GM11168 (cell line): Measurements from ENCODE around the gene REV3L.

ENCODE experiments used
- in situ Hi-C: fragments of 300-500 bp; cut with MboI; formaldehyde crosslinking; loops from one replicate; pipeline ENCODE4 v1.12.0; 2022; ENCODE audit warnings: low sequenced_read_pairs; ENCODE audit not compliant: unreplicated experiment

The REV3L gene

DNA sequence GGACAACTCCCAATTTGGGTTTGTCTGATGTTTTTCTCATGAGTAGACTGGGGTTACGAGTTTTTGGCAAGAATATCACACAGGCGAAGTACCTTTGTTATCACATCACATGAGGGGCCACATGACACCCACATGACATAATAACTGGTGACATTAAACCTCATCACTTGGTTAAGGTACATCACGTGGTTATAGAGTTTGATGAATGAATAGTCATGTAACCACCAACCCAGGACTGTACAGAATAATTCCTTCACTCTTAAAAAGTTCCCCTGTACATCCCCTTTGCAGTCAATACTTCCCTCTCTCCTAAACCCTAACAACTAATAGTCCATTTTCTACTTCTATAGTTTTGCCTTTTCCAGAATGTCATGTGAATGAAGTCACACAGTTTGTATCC lies 83.4 kb downstream of the REV3L start:
- in situ Hi-C loops = no loop called here

DNA sequence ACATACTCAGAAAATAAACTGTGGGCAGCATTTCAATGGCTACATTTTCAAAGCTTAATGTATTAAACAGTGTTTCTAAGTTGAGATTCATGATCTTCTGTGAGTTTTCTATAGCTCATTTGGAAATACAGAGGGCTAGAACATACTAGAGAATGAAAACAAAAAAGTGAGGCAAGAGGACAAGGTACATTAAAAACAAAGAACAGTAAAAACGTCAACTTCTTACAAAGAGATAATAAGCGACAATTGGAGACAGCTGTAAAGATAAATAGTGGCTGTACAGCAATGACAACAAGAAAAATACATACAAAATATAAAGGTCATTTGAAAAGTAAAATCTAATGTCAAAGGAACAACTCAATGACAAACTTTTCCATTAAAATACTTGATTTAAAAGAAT lies 94.3 kb downstream of the REV3L start:
- in situ Hi-C loops = no loop called here

DNA sequence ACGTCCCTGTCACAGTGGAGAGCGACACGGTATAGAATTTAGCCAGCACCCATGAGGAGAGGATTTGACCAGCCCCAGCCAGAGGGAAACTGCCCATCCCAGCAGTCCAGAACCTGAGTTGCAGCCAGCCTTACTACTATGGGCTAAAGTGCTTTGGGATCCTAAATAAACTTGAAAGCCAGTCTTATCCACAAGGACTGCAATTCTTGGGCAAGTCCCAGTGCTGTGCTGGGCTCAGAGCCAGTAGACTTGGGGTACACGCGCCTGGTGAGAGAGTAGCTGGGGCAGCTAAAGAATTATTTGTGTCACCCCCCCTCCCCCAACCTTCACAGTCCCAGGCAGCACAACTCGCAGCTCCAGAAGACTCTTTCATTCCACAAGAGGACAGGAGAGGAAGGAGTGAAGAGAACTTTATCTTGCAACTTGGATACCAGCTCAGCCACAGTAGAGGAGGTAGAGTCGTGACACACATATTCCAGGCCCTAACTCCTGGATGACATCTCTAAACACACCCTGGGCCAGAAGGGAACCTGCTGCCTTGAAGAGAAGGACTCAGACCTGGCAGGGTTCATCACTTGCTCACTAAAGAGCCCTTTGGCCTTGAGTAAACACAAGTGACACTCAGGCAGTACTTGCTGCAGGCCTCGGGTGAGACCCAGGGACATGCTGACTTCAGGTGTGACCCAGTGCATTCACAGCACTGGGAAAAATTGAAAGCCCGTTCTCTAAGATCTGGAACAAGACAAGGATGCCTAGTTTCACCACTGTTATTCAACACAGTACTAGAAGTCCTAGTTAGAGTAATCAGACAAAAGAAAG lies 100.3 kb downstream of the REV3L start:
- in situ Hi-C loops = no loop called here

- in situ Hi-C loops = no loop called here
Measured at GRCh38 chr6:111381728-111382127, 101.3 kb downstream of the REV3L start.

- in situ Hi-C loops = no loop called here
Measured at GRCh38 chr6:111381123-111381522, 101.9 kb downstream of the REV3L start.

GRCh38 chr6:111379831-111380230 lies 103.2 kb downstream of the REV3L start:
- in situ Hi-C loops = no loop called here

DNA sequence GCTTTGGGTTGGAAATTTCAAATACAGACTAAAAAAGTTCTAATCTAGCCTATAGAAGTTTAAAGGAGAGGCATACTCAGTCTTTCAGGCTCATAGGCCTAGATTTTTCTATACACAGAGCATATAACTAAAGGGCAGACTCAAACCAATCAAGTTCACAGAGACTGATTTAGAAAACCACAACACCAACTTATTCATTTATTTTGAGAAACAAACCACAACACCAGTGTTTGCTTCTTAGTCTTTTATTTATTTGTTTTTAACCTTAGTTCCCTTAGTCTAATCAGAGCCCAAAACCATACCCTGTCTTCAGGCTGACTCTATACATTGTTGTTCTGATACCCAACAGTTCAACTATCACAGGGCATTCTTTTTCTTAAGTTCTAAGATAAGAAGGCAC lies 103.7 kb downstream of the REV3L start:
- in situ Hi-C loops = no loop called here

DNA sequence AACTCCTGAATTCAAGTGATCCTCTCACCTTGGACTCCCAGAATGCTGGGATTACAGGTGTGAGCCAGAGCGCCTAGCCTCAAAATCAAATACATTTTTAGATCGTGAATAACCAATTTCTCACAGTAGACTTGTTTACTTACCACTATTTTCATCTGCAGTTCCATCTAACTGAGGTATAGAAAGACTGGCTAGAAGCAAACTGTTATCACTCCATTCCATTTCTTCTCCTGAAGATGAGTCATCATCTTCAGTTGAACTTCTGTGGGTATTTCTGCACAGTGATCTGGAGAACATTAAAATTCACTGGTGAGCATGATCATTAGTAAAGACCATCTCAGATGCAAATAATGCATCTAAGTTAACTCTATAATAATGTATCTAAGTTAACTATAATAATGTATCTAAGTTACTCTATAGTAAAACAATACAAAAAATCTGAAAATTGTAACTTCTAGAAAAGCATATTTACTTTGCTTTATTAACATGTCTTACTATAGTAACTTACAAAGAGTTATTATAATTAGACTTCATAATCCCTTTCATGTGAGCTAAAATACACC lies 105.4 kb downstream of the REV3L start:
- in situ Hi-C loops = no loop called here

- in situ Hi-C loops = no loop called here
Measured at GRCh38 chr6:111367393-111368088, 115.5 kb downstream of the REV3L start.

DNA sequence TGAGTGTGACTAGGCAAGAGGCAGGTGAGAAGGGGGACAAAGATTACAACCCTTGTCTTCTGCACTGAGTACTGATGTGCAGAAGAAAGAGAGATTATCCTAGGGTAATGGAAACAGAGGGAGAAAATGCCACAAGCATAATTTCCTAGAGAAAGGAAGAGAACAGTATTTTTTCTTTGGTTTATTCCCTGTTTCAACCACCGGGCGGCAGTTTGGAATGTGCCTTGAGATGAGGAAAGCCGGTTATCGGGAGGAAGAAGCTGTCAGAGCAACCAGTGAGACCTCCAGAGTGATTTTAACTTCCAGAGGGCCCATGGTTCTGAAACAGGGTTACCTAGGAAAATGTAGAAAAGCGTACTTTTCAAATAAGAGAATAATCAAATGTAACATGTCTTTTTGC lies 121.4 kb downstream of the REV3L start:
- in situ Hi-C loops = no loop called here

DNA sequence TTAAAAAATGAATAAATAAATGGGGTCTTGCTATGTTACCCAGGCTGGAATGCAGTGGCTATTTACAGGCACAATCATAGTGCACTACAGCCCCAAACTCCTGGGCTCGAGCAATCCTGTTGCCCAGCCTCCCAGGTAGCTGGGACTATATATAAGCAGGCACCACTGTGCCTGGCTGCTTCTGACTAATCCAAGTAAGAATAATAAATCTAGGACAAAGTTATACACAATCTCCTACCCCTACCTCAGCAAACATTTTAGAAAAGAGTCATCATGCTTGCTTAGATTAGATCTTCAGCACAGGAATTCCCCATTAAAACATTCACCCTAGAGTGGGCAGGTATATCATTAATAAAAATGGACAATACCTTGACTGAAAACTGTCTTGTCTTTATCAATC lies 124.6 kb downstream of the REV3L start:
- in situ Hi-C loops = loop anchor here (10.0 kb wide), 1 partner anchor 116 kb away; no protein-coding TSS in a partner anchor

DNA sequence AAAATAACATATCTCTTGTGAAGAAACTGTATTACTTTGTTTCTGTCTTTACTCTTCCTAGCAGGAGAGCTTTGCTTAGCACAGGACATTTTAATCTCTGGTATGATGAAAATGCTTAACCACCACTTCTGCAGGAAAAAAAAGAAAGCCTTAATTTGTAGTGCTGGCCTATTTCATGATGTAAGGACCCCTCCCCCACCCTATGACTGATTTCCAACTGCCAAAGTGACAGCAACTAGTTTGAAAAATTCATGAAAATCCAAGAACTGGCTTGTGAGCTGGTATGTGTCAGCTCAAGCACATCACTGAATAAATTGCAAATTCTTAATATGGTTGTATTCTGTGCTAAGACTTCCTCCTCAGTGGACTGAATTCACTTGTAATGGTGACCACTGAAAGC lies 125.3 kb downstream of the REV3L start:
- in situ Hi-C loops = loop anchor here (10.0 kb wide), 1 partner anchor 117 kb away; no protein-coding TSS in a partner anchor

DNA sequence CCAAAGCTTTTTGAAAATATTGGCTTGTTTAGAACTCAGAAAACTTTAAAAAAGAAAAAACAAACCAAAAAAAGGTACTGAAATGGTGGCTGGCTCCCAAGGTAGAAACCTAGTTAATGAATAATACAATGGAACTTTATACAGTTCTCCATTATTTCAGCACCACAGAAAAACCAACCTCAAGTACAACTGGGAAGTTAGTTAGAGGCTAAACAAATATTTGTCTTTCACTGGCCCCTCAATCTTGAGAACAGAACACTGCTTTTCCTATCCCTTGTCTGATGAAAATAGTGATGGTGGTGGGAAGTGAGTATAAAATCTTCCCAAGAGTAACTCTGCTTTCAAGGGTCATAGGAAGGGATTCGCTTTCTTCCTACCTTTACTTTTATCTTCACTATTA lies 126.5 kb downstream of the REV3L start:
- in situ Hi-C loops = loop anchor here (10.0 kb wide), 1 partner anchor 118 kb away; no protein-coding TSS in a partner anchor

DNA sequence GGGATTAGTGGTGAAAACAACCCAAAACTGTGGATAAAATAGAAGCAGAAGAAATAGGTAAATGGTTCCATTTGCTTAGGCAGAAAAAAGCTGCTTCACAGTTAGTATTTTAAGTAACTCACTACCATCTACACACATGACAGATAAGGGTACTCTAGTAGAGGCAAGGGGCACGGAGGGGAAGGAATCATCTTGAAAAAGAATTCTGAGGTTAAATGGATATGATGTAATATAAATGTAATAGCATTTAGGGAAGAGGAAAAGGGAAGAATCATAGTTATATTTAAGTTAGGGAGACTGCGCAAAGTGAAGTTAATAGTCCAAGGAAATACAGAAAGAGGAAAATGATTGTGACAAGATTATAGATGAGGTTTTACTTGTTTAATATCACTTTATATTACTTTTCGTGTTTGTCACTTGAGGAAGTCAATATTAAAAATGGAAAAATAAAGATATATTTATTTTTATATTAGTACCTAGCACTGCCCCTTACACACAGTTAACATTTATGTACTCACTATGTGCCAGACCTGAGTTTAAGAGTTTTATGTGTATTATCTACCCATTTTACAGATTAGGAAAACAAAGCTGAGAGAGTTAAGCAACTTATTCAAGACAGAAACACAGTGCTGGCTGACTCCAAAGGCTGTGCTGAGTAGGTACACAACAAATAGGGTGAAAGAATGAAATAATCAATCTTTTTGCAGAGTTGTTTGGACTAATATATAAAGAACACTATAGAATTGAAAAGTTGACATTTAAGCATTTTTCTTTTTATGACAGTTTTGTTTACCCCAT lies 128.1 kb downstream of the REV3L start:
- in situ Hi-C loops = loop anchor here (10.0 kb wide), 1 partner anchor 120 kb away; no protein-coding TSS in a partner anchor

DNA sequence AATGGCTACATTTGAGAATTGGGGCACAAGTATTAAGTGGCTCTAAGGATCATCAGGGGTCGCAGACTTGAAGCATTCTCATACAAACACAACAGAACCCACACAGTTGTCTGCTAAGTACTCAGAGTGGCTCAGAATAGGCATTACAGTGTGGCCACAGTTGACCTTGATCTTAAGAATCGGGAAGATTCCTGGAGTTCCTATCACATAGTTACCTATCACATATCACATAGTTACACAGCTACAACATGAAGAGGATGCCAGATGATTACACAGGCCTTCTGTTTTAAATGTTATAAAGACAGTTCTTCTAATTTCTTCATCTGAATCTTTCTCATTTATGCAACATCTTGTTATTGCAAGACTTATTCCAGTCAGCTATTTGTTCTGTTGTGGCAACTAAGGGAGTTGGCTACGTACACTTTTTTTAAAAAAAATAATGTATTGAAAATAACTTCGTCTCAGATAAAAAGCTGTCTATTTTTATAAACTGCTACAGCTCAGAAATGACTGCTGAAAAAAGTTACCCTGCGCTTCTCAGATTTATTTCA lies 129.0 kb downstream of the REV3L start:
- in situ Hi-C loops = loop anchor here (10.0 kb wide), 1 partner anchor 121 kb away; no protein-coding TSS in a partner anchor

DNA sequence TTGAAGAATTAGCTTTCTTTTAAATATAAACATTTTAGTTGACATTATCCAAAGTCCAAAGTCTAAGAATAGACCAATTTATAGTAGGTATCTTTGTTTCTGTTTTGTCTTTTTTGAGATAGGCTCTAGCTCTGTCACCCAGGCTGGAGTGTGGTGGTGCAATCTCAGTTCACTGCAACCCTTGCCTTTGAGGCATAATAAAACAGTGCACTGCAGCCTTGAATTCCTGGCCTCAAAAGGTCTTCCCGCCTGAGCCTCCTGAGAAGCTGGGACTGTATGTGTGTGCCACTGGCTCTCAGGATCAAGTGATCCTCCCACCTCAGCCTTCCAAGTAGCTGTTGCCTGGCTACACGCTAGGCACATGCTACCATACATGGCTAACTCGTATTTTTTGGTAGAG lies 135.4 kb downstream of the REV3L start:
- in situ Hi-C loops = no loop called here

GRCh38 chr6:111342913-111343312 lies 140.1 kb downstream of the REV3L start:
- in situ Hi-C loops = no loop called here

GRCh38 chr6:111339294-111339693 lies 143.7 kb downstream of the REV3L start:
- in situ Hi-C loops = no loop called here

DNA sequence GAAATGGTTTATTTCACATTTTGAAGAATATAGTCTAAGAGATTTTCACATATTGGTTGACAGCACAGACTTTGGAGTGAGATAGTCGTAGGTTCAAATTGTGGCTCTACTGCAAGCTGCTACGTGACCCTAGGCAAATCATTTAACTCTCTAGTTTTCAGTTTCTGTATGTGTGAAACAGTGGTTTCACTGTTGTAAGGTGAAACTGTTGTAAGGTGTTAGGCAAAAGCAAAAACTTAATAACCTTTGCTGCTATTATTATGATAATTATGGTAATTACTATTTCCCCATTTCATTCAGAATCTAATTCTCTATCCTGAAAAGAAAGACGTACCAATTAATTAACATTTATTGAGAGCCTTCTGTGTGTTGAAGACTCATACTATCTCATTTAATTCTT lies 144.2 kb downstream of the REV3L start:
- in situ Hi-C loops = no loop called here

DNA sequence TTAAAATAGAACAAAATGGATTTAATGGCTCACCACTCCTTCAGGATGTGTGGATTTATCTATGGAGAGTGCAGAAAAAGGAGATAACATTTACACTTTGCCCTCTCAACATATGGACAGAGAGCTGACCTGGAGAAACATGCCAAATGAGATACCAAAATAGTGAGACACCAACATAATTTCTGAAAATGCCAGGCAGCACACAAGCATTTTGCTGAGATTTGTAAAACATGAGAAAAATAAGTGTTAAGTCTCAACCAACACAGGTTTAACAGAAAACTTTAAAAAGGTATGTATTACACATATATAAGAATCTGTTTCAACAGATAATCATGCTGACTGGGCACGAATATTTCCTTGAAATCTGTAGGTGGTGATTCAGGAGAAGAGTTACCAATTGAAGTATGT lies 145.2 kb downstream of the REV3L start:
- in situ Hi-C loops = no loop called here
